EL (cell line): ENCODE data around the gene GPR62.

Source experiments
- DNase-seq: peaks from one replicate; pipeline ENCODE4 v3.0.0-alpha.2; 2016

The GPR62 gene

DNA sequence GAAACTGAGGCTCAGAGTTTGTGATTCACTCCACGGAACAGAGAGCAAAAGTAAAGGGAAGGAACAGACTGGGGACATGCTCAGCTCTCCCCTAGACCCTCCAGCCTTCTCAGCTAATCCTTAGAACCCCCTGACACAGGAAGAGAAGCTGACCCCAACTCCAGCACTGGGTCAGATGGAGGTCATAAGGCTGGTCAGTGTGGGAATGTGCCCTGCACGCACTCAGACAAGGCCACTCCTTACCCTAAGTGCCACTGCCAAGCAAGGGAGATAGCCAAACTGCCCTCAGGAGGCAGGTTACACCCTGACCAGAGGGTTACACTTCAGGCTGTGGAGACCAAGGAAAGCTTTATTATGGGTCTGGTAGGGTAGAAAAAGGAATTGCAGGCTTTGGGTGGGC is 39.3 kb downstream of the GPR62 start:
- DNase-seq = no peak

DNA sequence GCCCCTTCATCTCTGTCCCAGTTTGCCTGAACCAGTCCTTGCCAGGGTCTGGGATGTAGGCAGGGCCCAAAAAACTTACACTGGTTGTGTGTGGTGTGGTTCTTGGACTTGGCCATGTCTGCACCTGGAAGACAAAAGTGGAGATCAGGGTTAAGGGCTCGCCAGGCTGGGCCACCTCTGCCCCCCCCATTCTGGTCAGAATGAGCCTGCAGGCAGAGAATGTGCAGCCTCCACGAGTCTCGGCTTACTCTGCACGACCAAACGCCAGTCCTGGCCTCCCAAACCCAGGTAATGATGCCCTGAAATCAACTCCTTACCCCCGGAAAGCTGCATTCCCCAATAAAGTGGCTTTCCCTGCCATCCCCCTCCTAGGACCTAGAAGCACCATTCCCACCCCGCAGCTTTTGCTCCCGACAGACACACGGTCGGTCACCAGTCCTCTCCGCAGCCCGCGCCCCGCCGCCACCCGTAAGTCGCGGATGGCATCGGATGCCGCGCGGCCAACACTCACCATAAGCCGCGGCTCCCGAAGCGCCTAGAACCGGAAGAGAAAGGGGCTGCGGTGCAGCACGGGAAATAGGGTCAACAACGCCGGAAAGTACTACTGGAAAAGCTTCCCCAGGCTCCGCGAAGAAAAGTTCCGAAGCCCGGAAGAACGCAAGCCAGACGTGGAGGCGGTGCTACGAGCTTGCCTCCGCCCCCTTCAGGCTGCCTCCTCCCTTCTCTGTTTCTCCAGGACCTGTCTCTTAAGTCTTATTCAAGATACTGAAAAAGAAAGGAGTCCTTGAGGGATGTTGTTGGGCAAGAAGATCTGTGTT is 40.4 kb downstream of the GPR62 start, which contains the start of gene RPL29:
Gene RPL29, minus strand, starts transcription at position 550 of the 818 bp plus-strand sequence. Its CDS starts 434 bp downstream, at position 116.
- DNase-seq = peak; percentile 95

DNA sequence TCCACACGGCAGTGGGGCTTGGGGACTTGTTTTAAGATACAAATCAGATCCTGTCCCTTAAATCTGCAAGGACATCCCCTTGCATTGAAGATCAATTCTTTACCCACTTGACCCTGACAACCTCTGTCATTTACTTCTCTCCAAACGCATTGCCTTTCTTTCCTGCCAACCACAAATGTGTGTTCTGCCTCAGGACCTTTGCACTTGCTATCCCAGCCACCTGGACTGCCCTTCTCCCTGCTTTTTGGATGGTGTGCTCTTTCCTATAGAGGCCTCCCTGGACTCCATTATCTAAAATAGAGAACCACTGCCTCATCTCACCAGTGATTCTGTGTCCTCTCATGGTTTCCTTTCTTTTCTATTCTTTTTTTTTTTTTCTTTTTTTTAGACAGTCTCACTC is 42.0 kb downstream of the GPR62 start:
- no peak for DNase-seq

DNA sequence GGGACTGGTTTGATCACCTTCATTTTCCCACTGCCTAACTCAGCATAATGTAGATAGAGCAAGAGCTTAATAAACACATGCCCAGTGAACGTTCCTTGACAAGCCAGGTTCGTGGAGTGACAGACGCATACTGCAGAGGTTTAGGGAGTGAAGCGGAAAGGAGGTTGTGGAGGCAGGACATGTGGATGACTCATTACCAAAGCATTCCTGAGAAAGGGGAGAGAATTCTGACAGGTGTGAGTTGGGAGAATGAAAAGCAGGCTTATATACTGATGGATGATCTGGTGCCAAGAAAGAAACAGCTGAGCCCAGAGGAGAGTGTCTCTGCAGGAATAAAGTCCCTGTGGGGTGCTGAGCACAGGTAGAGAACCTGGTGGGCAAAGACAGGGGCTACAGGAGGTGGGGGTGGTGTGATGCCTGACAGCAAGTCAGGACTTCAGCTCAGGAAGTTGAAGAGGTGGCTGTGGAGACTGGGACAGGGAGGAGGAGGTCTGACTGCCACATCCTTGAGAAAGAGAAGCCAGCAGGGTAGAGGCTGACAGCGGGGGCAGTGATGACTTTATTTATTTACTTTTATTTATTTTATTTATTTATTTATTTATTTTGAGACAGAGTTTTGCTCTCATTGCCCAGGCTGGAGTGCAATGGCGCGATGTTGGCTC is 42.9 kb downstream of the GPR62 start:
- DNase-seq = no peak

DNA sequence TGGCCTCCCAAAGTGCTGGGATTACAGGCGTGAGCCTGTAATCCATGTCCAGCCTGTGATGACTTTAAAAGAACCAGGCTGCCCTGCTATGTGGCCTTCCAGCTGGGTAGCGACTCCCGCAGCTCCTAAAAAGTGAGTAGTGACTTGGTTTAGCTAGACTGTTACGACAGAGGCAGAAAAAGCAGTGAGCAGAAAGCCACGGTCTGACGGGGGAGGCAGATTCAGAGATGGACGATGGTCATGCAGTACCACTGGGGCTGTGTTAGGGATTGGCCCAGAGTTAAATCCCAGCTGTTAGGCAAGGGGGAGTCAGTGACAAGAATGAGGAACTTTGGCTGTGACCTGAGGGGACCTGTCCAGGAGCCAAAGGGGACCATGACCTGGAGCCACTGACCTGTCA is 43.6 kb downstream of the GPR62 start:
- no peak for DNase-seq

DNA sequence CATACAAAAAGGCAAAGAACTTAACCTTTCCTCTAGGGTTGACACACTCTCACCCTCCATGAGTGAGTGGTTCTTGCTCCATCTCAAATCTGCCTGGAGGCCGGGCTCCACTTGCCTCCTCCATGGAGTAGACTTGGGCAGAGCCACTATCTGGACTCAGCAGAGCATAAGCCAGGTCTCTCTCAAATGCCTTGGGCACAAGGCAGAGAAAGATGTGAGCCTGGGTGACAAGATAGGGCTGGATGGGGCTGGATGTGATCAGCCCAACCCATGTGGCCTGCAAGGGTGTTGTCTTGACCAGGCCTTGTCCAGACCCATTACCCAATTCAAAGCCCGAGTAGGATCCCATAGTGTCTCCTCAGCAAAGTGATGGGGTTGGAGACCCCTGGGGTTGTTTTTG is 44.7 kb downstream of the GPR62 start:
- no peak for DNase-seq

DNA sequence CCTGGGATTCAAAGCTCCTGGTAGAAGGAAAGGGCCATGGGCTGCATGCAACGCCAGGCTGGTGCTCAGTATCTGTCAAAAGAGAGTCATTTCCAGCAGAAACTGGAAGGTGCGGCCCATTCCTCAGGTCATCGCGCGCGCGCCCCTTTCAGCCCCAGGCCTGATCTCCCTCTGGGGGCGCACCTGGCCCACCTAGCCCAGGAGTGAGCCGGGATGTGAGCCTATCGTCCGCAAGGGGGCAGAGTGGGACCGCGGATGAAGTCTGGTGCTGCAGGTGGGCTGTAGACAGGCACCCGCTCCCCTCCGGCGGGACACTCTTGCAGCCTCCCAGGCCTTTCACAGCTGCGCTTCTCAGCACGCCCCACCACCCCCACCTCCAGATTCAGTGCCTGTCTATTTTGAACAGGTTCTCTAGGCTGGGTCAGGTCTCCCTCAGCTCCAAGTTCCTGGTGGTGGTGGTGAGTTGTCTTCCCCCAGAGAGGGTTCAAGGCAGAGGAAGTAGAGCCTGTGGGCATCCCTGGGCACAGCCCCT is 46.3 kb downstream of the GPR62 start:
- peak; percentile 69 for DNase-seq

DNA sequence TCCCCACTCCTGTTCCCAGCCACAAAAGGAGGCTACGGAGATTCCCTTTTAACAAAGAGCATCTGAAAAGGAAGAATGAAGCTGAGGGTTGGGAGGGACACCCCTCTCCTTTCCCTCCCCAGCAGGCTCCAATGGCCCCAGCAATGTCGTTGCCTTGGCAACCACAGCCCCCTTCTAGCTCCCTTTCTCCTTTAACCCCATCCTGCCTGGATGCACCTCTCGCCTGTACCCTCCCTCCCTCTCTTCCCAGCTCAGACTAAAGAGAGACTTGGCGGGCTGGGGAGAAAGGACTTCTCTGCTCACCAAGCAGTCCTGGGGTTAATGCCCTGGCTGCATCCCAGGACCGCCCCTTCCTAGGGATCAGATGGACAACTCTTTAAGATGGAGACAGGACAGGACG is 47.6 kb downstream of the GPR62 start:
- no peak for DNase-seq

DNA sequence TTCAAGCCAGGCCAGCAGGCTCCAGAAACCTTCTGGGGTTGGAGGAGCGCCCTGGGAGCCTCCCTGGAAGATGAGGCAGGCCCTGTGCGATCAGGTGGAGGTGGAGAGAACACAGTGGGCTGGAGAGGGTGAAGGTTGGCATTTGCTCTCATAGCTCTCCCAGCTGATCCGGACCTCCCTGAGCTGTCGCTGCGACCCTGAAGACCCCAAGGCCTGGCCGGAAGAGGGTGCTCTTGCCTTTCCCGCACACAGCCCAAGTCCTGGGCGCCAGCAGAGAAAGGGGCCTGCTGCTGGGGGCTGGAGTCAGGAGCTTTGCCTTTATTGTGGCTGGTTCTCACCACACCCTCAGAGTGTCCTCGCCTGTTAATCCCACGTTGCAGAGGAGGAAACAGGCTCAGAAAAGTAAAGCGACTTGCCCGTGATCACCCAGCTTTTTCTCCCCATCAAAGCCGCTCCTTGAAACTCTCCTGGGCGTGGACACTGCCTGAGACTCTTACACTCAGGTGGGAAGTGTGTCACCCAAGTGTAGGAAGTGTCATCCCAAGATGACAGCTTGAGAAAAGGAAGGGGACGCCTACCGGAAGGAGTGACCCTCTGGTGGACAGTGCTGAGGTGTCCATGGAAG is 49.1 kb downstream of the GPR62 start:
- peak; percentile 41 for DNase-seq

DNA sequence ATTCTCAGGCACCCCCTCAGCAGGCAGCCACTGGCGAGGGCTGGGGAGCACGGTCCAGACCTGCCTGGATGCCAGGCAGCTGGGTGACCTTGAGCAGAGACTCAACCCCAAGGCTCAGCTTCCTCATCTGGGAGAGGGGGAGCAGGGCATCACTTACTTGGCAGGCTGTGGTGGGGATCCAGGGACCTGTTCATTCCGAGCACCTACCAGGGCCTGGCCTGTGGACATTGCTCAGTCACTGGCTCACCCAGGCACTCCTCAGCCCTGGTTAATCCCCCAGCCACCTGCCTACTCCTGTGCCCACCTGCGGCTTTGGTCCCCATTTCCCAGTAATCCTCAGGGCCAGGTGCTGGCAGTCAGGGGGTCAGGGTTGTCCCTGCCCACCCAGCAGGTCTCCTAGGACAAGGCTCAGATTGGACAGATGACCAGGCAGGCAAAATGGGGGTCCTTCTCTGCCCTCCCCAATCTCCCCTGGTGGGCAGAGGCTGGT is 49.8 kb downstream of the GPR62 start:
- no peak for DNase-seq

DNA sequence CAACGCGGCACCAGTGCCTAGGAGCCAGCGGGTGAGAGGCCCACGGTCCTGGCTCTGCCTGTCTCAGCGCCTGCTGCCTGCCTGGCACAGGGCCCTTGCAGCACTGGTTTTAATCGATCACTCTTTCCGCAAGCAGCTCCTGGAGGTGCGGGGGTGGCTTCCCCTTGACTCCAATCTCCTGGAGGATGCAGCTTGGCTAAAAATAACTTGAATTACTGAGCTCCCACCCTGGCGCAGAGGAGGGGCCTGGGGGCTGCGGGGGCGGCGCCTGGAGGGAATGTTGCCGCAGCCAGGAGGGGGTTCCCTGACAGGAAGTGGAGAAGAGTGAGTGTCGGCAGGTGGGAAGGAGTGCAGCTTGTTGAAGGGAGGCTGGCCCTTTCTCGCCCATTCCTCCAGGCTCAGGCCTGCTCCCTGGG is 50.4 kb downstream of the GPR62 start:
- DNase-seq = peak; percentile 68

DNA sequence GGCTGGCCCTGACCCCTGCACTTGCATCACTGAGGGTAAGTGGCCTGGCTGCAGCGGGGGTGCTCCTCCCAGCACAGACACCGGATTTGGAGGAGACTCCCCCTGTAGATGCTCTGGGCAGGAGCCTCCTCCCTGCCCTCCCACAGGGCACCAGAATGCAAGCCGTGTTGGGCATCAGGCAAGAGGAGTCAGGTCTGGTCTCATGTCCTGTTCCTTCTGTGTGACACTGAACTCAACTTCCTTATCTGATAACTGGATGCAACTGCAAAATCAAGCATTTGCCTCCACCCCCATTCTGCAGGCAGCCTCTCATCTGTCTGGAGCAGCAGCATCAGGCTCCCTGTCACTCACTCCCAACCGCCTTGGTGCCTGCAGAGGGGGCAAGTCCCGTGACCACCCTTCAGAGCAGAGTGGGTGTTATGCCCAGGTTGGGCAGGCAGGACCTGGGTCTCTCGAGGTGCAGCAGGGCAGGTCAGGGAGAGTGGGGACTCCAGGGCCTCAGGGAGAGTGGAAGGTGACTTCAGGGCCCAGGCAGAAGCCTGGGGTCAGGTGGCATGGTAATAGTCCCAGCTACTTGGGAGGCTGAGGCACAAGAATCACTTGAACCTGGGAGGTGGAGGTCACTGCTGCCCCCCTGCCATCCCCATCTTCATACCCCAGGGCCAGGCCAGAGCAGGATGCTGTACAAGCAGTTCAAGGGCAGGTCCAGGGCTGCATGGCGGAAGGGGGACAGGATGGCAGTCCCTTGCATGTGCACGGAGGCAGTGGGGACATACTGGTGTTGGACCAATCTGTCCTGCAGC is 51.0 kb downstream of the GPR62 start:
- no peak for DNase-seq

DNA sequence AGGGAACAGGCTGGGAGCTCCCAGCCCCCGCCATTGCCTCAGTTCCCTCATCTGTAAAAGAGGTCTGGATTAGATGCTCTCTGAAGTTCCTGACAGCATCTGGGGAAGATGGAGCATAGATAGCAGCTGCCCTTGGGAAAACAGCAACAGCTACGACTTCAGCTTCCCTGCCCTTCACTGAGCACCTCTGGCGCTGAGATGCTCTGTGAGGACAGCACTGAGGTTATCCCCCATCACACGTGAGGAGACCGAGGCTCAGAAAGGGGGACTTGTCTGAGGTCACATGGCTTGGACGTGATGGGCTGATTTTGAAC is 51.6 kb downstream of the GPR62 start:
- no peak for DNase-seq
